ENCODE measurements around the gene ADD3.
"Not testable (repeated sequence)": the region's sequence is repeated elsewhere in the genome, so short reads cannot be mapped to it uniquely, and the experiment has no call there.

ADD3 gene

GRCh38 chr10:109975244-109976190 is 32.3 kb upstream of the ADD3 start:
- peak; percentile 48 for DNase-seq (ENCODE audit: low spot score)

DNA sequence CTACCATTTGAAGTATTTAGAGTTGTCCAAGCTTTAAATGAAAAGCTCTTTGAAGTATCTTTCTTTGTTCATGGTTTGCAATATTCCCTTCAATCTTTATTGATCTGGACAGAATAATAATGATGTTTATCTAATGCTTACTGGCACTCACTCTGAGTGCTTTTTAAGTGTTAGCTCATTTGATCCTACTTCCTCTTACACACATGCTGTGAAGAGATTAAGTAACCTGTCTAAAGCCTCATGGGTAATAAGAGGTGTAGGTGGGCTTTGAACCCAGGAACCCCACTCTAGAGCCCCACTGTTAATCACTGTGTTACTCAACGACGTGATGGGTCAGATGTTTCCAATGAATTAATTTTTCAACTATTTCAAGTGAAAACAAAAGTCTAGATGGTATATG is 31.1 kb upstream of the ADD3 start:
- DNase-seq (ENCODE audit: low spot score), result no peak

DNA sequence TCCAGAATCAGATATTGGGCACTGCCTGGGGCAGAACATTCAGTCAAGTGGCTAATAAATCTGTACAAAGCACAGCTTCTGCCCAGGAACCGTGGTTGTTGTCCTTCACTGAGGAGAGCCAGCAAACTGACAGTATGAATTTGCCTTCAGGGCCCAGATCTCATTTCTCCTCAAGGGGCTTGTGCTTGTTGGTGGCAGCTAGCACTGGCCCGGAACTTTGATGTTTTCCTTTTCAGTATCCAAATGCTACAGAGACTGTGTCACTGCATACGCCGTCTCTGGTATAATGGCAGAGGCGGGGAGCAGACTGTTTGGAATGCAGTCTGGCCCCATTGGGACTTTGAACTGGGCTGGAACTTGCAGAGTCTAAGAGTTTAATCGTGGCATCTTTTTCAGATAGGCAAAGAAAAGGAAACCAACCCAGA is 30.4 kb upstream of the ADD3 start:
- DNase-seq (ENCODE audit: low spot score), result no peak

- DNase-seq (ENCODE audit: low spot score), result no peak
These were observed 29.3 kb upstream of the ADD3 start for GRCh38 chr10:109978481-109978880.

DNA sequence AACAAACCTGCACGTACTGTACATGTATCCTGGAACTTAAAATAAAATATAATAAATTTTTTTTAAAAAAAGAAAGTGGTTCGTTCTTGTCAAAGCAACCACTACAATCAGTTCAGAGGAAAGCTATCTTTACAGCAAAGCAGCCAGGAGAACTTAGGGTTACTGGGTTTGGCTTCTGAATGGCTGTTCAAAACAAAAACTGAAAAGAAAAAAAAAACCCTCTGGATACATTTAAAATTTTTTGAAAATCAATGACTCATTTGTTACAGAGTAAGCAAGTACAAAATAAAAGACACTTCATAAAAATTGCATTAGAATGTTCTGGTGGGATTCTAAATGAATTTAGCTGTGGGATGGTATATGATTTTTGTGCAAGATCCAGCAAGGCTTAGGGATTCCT is 28.6 kb upstream of the ADD3 start:
- no peak for DNase-seq (ENCODE audit: low spot score)

DNA sequence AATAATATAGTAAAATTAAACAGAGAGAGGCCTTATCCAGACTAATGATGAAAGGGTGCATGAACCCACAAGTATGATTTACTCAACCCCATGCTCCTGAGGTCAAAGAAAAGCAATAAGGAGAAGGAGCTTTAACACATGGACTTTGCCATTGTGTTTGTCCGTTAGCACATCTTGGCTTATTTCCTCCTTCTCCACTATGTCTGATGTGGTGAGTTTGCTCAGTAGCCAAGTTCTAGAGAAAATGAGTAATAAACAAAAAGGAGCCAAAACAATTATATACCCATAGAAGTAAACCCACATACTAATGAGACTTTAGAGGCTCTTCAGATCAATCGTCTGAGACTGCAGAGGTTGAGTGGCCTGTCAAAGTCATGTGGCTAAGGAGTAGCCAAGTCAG is 26.1 kb upstream of the ADD3 start:
- no peak for DNase-seq (ENCODE audit: low spot score)

DNA sequence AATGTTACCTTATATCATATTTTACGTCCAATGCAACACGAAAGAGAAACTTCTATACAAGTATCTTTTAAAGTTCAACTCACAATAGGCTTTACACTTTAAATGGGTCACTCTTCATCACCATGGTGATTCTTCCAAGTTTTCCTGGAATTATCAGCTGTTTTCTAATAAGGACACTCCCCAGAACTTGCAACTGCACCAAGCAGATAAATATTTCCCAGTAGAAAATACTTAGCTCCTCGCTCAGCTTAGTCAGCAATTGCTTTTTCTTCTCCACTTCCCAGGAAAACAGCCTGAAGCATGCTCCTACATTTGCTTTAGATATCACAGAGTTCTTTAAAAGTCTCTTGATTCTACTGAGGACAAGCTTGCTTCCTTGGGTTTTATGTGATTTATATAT is 25.7 kb upstream of the ADD3 start:
- DNase-seq (ENCODE audit: low spot score), result no peak

GRCh38 chr10:109982812-109983211 is 25.0 kb upstream of the ADD3 start:
- no peak for DNase-seq (ENCODE audit: low spot score)

- no peak for DNase-seq (ENCODE audit: low spot score)
These were observed 23.8 kb upstream of the ADD3 start for GRCh38 chr10:109984013-109984412.

DNA sequence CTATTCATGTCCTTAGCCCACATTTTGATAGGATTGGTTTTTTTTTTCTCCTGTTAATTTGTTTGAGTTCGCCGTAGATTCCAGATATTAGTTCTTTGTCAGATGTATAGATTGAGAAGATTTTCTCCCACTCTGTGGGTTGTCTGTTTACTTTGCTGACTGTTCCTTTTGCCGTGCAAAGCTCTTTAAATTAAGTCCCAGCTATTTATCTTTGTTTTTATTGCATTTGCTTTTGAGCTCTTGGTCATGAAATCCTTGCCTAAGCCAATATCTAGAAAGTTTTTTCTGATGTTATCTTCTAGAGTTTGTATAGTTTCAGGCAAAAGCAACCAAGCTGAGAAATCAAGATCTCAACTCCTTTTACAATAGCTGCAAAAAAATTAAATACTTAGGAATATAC is 22.0 kb upstream of the ADD3 start:
- DNase-seq (ENCODE audit: low spot score), result not testable (repeated sequence)

- DNase-seq (ENCODE audit: low spot score), result no peak
These were observed 20.2 kb upstream of the ADD3 start for GRCh38 chr10:109987452-109988211.

DNA sequence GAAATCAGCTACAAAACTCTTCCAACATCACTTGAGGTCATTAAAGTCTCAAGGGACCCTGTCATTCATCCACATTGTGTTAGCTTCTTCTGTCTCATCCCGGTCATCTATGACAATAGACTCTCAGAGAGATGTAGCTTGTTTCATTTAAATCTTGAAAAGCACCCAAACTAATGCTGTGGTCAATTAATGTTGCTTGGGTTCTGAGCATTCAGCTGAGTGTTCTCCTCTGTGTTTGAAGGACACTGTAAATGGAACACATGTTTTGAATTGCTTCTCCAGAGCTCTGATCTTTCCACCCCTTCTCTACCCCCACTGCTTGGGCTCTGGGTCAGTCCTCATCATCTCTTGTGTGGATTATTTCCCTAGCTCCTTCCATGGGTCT is 19.6 kb upstream of the ADD3 start:
- no peak for DNase-seq (ENCODE audit: low spot score)

DNA sequence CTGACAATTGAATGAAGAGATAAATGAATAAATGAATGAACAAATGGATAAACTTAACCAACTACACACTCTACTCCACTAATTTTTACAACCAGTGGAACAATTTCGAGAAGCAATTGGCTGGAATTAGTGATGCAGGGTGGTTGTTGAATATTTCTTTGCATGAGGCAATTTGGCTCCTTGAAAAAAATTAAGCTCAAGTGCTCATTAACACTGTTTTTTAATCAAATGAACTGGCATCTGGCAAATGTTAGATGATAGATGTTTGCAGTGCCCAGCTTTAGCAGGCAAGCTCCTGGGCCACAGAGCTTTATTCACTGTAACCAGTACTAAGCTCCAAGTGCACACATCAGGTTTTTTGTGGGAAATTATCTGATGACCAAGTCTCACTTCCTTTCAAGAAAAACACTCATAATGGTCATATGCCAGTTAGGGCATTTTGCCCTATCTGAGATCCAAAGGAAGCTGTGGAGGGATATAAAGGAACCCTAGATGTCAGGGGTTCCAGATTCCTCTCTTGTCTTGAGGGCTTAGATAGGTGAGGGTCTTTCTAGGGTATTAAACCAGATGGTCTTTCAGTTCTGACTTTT is 16.4 kb upstream of the ADD3 start:
- DNase-seq (ENCODE audit: low spot score), result no peak

DNA sequence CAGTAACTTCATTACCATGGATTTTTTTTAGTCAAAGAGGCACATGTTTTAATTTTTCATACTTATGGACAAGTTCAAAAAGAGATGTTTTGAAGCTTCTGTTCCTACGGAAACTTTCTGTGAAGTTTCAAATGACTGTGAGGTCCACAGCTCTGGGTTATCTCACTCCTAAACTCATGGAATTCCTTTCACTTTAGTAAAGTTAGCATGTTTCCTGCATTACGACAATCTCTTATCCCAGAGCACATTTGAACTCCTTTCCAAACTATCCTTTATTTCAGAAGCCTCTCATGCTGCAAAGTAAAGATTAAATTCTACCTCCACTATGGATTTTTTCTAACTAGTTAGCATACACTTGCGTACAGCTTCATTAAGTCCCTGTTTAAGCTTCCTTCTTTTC is 15.3 kb upstream of the ADD3 start:
- DNase-seq (ENCODE audit: low spot score), result no peak

DNA sequence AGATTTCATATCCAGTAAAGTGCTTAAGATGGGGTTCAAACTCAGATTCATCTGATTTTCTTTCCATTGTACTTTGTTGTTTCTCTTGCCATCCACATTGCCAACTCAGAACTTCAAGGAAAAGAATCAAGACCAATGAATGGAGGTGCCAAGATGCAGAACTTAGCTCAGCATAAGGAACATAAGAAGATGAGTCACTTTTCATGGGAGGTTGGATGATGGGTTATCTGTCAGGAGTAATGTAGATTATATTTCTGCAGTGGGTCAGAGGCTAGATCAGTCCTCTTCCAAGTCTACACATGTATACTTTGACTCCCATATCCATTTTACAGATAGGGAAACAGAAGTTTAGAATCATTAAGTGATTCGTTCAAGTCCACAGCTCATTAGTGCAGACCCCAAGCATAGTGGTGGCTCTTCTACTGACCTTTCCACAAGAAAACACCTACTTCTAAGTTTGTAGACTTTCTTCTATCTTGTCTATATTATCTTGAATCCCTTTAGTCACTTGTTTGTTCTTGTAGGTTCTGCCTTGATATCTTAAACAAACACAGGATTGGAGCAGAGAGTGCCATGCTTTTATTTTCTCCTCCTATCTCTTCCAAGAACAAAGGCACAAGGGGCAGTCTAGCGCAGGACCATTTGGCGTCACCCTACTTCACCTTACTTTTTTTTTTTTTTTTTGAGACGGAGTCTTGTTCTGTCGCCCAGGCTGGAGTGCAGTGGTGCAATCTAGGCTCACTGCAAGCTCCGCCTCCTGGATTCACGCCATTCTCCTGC is 14.0 kb upstream of the ADD3 start:
- DNase-seq (ENCODE audit: low spot score), result no peak

DNA sequence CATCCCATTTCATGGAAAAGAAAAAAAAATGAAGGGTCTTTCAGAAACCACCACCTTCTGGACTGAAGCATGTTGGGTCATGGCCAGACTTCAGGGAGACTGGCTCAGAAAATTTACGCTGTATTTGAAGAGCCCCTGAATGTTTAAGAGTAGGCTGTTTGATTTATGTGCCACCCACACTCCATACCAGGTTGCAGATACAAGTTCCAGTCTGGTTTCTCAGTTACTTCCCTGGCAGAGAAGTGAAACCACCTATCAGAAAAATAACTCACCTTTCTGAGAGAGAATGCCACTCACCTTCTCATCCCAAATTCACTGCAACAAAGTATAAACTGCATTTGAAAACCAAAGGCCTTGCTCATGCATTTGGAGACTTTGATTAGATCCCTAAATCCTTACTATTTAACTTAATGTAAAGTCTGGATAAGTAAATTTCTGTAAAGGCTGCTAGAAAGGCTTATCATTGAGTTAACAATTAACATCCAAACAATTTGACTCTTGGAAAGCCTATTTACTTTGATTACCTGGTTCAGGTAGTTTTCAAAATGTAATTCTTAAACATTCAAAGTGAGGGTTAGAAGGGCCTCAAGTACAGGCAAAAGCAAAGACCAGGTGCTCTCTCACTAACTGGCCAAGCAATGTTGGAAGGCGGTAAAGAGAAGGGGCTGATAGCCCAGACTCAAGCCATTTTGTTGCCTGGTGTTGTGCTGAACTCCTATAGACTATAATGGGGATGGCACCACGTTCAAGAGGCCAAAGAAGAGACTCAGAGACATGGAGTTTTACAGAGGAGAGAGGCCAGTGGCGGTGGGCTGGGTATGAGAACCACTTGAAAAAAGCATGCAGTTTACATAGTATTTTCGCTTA is 12.8 kb upstream of the ADD3 start:
- DNase-seq (ENCODE audit: low spot score), result no peak

- DNase-seq (ENCODE audit: low spot score), result no peak
These were observed 12.2 kb upstream of the ADD3 start for GRCh38 chr10:109995595-109995994.

GRCh38 chr10:109996225-109996624 is 11.6 kb upstream of the ADD3 start:
- DNase-seq (ENCODE audit: low spot score), result no peak

GRCh38 chr10:109996766-109997171 is 11.0 kb upstream of the ADD3 start:
- DNase-seq (ENCODE audit: low spot score), result no peak

- DNase-seq (ENCODE audit: low spot score), result no peak
These were observed 10.6 kb upstream of the ADD3 start for GRCh38 chr10:109997233-109997632.

DNA sequence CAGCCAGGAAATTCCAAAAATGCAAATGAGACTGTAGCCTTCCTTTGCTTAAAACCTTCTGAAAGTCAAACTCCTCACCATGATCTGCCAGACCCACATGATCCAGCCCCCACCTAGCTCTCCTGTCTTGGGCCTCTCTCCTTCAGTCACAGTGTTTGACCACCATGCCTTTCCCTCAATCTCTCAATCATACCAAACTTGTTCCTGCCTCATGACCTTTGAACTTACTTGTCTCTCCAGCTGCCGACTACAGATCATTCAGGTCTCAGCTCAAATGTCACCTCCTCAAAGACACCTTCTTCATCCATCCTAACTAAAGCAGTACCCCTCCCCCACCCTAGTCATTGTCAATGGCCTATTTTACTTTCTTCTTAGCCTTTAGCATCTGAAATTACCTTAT is 9.3 kb upstream of the ADD3 start:
- no peak for DNase-seq (ENCODE audit: low spot score)
